ENCODE measurements around the gene OR5H1. TPM values are rescaled to one million over a fixed set of nuclear protein-coding genes. Genes with fewer than 3 reads are reported as not detected.

The OR5H1 gene
- total RNA-seq, 1 experiment from 2014 or later: not detected

- Histone ChIP-seq H4K8ac (replicated peaks; ENCODE audit: insufficient read length, low read depth, low read length) (no peak overlapping the region), H2AK5ac (ENCODE audit: insufficient read length, low read length) (no peak overlapping the region), H4K5ac (ENCODE audit: insufficient read length, low read depth, low read length) (no peak overlapping the region), H3K9ac (ENCODE audit: extremely low read depth, insufficient read length, low read length) (no peak overlapping the region), H2AFZ (ENCODE audit: low read length) (no peak overlapping the region), H2BK5ac (ENCODE audit: insufficient read length, low read length) (no peak overlapping the region), H3K79me1 (ENCODE audit: insufficient read depth, low read depth, low read length, poor library complexity, severe bottlenecking) (no peaks in the 10 kb centered on the region), H3K56ac (ENCODE audit: insufficient read length, low read depth, low read length) (no peak overlapping the region), H3K9me3 (ENCODE audit: control insufficient read depth, low read depth, low read length) (peaks cover 16% of the 10 kb centered on the region), H3K4me1 (ENCODE audit: insufficient read depth, low read length) (no peaks in the 10 kb centered on the region), H2BK120ac (ENCODE audit: low read depth, low read length, poor library complexity, severe bottlenecking) (no peak overlapping the region), H3K4me2 (ENCODE audit: insufficient read depth, insufficient read length, low read length) (no peak overlapping the region), H3K27me3 (ENCODE audit: insufficient read depth, low read length) (no peaks in the 10 kb centered on the region), H2BK20ac (ENCODE audit: low read depth, low read length, poor library complexity, severe bottlenecking) (no peak overlapping the region), H3K4ac (ENCODE audit: low read depth, low read length) (no peak overlapping the region), H3K27ac (ENCODE audit: insufficient read length, low read depth, low read length) (no peak overlapping the region), H2BK15ac (ENCODE audit: low read depth, low read length) (no peak overlapping the region), H3K79me2 (ENCODE audit: insufficient read depth, low read length) (no peaks in the 10 kb centered on the region), H4K20me1 (ENCODE audit: control insufficient read depth, insufficient read depth, insufficient read length) (no peaks in the 10 kb centered on the region), H3K18ac (ENCODE audit: insufficient read length, low read depth, low read length) (no peak overlapping the region), H3T11ph (ENCODE audit: low read length) (no peak overlapping the region), H3K14ac (ENCODE audit: insufficient read depth, low read length) (no peak overlapping the region), H3K23ac (ENCODE audit: insufficient read length, low read depth, low read length) (no peak overlapping the region), H4K91ac (ENCODE audit: insufficient read length, low read depth, low read length) (no peak overlapping the region), H2BK12ac (ENCODE audit: insufficient read length, low read depth, low read length) (no peak overlapping the region), H3K23me2 (ENCODE audit: insufficient read length, low read depth, low read length, poor library complexity, severe bottlenecking) (no peaks in the 10 kb centered on the region)
- Mint-ChIP-seq H3K27me3 (ENCODE audit: low read depth) (no peaks in the 10 kb centered on the region), H3K27ac (no peak overlapping the region), H3K4me1 (peaks cover 14 to 16% of the 10 kb centered on the region in 2 experiments), H3K4me3 (no peak overlapping the region), H3K36me3 (ENCODE audit: insufficient read depth in 1 of 3, low read depth in 3 of 3) (peaks cover 0 to 6% (median 4%) of the 10 kb centered on the region in 3 experiments; a peak in 2 of 7 replicates), H3K9me3 (peaks cover 2 to 6% of the 10 kb centered on the region in 2 experiments; a peak in 2 of 5 replicates)
- no peak for DNase-seq
- WGBS (ENCODE audit: extremely low coverage, insufficient read length, low lambda C conversion rate): no CpG with 5 or more reads among the region's 1 CpG
- TF ChIP-seq CTCF (conservative IDR thresholded peaks at IDR 0.05): no peak
Measured at GRCh38 chr3:98108162-98108561, 22.4 kb upstream of the OR5H1 start.
